ENCODE results near the gene STAC3.

Gene STAC3

GRCh38 chr12:57198329-57198728 lies 52.7 kb downstream of the STAC3 start:
- H3K4me3 ChIP-seq (ENCODE audit: low read depth, low read length), result no peak overlapping the region
- no peak for TF ChIP-seq CTCF (IDR thresholded peaks at IDR 0.05; ENCODE audit: low read depth, low read length)
- in situ Hi-C loops (cut with HindIII; ENCODE audit: low sequenced_read_pairs), result no loop called here
- no peak for DNase-seq (ENCODE audit: low read depth, low spot score)

GRCh38 chr12:57196956-57197355 lies 54.0 kb downstream of the STAC3 start:
- no peak for DNase-seq (ENCODE audit: low read depth, low spot score)
- H3K4me3 ChIP-seq (ENCODE audit: low read depth, low read length), result no peak overlapping the region
- no peak for TF ChIP-seq CTCF (IDR thresholded peaks at IDR 0.05; ENCODE audit: low read depth, low read length)

GRCh38 chr12:57196439-57196838 lies 54.5 kb downstream of the STAC3 start:
- DNase-seq (ENCODE audit: low read depth, low spot score), result no peak
- H3K4me3 ChIP-seq (ENCODE audit: low read depth, low read length), result no peak overlapping the region
- in situ Hi-C loops (cut with HindIII; ENCODE audit: low sequenced_read_pairs), result no loop called here
- TF ChIP-seq CTCF (IDR thresholded peaks at IDR 0.05; ENCODE audit: low read depth, low read length), result no peak

More at GRCh38 chr12:57196956-57197355, 54.0 kb downstream of the STAC3 start:
- in situ Hi-C loops (cut with HindIII; ENCODE audit: low sequenced_read_pairs), result no loop called here

DNA sequence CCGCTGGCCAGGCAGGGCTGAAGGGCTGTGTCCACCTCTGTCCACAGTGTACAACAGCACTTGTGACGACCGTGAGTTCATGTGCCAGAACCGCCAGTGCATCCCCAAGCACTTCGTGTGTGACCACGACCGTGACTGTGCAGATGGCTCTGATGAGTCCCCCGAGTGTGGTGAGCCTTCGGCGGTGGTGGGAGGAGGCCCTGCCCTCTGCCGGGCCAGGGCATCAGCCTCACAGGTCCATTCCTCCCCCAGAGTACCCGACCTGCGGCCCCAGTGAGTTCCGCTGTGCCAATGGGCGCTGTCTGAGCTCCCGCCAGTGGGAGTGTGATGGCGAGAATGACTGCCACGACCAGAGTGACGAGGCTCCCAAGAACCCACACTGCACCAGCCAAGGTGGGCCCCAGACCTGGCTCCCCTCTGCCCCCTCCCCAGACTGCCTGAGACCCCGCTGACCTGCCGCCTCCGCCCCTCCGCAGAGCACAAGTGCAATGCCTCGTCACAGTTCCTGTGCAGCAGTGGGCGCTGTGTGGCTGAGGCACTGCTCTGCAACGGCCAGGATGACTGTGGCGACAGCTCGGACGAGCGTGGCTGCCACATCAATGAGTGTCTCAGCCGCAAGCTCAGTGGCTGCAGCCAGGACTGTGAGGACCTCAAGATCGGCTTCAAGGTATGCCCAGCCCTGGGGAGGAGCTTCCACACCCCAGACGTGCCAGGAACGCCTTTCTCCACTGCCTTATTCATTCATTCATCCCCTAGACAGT lies 55.2 kb downstream of the STAC3 start:
- no peak for TF ChIP-seq CTCF (IDR thresholded peaks at IDR 0.05; ENCODE audit: low read depth, low read length)
- no peak for DNase-seq (ENCODE audit: low read depth, low spot score)
- in situ Hi-C loops (cut with HindIII; ENCODE audit: low sequenced_read_pairs), result no loop called here
- H3K4me3 ChIP-seq (ENCODE audit: low read depth, low read length), result no peak overlapping the region

GRCh38 chr12:57195186-57195585 lies 55.8 kb downstream of the STAC3 start:
- no peak for TF ChIP-seq CTCF (IDR thresholded peaks at IDR 0.05; ENCODE audit: low read depth, low read length)
- no peak for DNase-seq (ENCODE audit: low read depth, low spot score)
- in situ Hi-C loops (cut with HindIII; ENCODE audit: low sequenced_read_pairs), result no loop called here
- H3K4me3 ChIP-seq (ENCODE audit: low read depth, low read length), result no peak overlapping the region

GRCh38 chr12:57194253-57194652 lies 56.7 kb downstream of the STAC3 start:
- H3K4me3 ChIP-seq (ENCODE audit: low read depth, low read length), result no peak overlapping the region

More at GRCh38 chr12:57194253-57194652, 56.7 kb downstream of the STAC3 start:
- in situ Hi-C loops (cut with HindIII; ENCODE audit: low sequenced_read_pairs), result no loop called here
- DNase-seq (ENCODE audit: low read depth, low spot score), result no peak
- TF ChIP-seq CTCF (IDR thresholded peaks at IDR 0.05; ENCODE audit: low read depth, low read length), result no peak

Data from astrocyte of the spinal cord (primary cell).